ENCODE results near the gene TIMM17A. TPM values are rescaled to one million over a fixed set of nuclear protein-coding genes. Genes with fewer than 3 reads are reported as not detected.

The TIMM17A gene
- total RNA-seq, 3 donors from 2014 or later: 24.5 to 30.1 (median 26.2) TPM

DNA sequence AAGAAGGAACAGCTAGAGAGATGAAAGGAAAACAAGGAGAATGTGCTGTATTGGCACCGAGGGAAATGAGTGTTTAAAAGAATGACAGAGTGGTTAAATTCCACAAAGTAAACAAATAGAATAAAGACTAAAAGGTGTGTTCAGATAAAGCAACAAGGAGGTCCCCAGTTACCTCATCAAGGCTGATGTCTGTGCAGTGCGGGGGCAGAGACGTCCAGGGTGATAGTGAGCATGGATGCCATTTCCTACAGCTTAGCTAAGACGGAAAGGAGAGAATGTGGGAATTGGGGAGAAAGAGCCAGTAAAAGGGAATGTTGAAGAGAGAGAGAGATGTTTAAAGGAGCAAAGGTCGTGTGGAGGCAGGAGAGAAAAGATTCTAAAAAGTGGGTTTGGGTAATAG is 24.5 kb upstream of the TIMM17A start:
- no peak overlapping the region for H3K27ac ChIP-seq
- no peaks in the 10 kb centered on the region for H3K9me3 ChIP-seq
- H3K27me3 ChIP-seq: no peaks in the 10 kb centered on the region
- H3K4me1 ChIP-seq: no peaks in the 10 kb centered on the region
- no peak overlapping the region for H3K4me3 ChIP-seq
- H3K36me3 ChIP-seq: no peaks in the 10 kb centered on the region
- intact Hi-C loops (cut with DNase I; ENCODE audit: low total_unique reads): no loop called here
- TF ChIP-seq, protein P1, sequence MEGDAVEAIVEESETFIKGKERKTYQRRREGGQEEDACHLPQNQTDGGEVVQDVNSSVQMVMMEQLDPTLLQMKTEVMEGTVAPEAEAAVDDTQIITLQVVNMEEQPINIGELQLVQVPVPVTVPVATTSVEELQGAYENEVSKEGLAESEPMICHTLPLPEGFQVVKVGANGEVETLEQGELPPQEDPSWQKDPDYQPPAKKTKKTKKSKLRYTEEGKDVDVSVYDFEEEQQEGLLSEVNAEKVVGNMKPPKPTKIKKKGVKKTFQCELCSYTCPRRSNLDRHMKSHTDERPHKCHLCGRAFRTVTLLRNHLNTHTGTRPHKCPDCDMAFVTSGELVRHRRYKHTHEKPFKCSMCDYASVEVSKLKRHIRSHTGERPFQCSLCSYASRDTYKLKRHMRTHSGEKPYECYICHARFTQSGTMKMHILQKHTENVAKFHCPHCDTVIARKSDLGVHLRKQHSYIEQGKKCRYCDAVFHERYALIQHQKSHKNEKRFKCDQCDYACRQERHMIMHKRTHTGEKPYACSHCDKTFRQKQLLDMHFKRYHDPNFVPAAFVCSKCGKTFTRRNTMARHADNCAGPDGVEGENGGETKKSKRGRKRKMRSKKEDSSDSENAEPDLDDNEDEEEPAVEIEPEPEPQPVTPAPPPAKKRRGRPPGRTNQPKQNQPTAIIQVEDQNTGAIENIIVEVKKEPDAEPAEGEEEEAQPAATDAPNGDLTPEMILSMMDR (IDR thresholded peaks at IDR 0.05): no peak
- TF ChIP-seq POLR2A (IDR thresholded peaks at IDR 0.05) (no peak), POLR2AphosphoS5 (IDR thresholded peaks at IDR 0.05) (no peak)
- DNase-seq (ENCODE audit: low spot score in 2 of 2): no peak

DNA sequence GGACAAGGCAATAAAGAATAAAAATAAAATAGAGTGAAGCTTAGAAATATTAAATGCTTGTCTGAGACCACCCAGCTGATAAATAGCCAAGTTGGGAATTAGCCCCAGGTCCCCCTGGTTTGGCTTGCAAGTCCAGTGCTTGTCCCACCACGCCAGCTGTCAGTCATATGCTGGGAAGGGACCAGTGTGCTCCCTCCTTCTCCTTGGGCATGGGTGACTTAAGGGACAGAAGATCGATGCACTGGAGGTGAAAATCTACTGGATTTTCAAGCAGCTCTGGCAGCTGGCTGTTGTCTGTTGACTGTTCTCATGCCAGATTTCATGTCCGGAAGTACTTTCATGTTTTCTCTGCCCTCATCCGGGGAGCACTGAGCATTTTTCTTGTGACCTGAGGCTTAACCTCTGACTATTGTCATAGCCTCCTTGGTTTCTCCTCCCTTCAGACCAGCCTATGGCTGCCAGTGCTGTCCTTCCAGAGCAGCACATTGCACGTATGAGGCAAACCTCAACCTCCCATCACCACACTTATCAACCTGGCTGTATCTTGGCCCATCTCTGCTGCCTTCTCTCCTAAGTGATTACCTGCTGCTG is 21.4 kb upstream of the TIMM17A start:
- Histone ChIP-seq H3K4me1 (peaks cover 0 to 5% of the 10 kb centered on the region in 2 donors), H3K27ac (peak overlapping the region; percentile 19 to 41), H3K9me3 (no peaks in the 10 kb centered on the region), H3K27me3 (no peaks in the 10 kb centered on the region), H3K36me3 (no peaks in the 10 kb centered on the region), H3K4me3 (no peak overlapping the region)
- no peak for DNase-seq (ENCODE audit: low spot score in 2 of 2)
- intact Hi-C loops (cut with DNase I; ENCODE audit: low total_unique reads): no loop called here
- TF ChIP-seq POLR2A (IDR thresholded peaks at IDR 0.05): no peak
- TF ChIP-seq POLR2AphosphoS5 (IDR thresholded peaks at IDR 0.05): no peak
- TF ChIP-seq, protein P1 (IDR thresholded peaks at IDR 0.05): no peak

DNA sequence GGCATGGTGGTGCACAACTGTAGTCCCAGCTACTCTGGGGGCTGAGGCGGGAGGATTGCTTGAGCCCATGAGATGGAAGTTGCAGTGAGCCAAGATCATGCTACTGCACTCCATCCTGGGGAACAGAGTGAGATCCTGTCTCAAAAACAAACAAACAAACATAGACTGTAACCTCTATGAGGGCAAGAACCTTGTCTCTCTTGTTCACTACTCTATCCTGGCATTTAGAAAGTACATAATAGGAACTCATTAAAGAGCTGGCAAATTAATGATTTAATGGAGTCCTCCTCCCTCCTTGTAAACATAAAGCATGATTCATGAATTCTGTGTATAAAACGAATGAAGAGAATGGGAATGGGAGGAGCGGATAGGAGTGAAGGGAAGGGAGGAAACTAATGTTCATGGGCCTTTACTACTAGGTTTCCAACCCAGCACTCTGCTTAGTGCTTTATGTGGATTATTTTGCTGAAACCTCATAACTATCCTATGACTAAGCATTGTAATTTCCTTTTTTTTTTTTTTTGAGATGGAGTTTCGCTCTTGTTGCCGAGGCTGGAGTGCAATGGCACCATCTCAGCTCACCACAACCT is 17.6 kb upstream of the TIMM17A start:
- TF ChIP-seq POLR2AphosphoS5 (IDR thresholded peaks at IDR 0.05) (no peak), POLR2A (IDR thresholded peaks at IDR 0.05) (no peak)
- TF ChIP-seq, protein P1 (IDR thresholded peaks at IDR 0.05): no peak
- Histone ChIP-seq H3K36me3 (no peaks in the 10 kb centered on the region), H3K4me3 (peak overlapping the region in 1 of 3 donors; percentile 21), H3K9me3 (no peaks in the 10 kb centered on the region), H3K27ac (peak overlapping the region; percentile 60 to 77), H3K27me3 (no peaks in the 10 kb centered on the region), H3K4me1 (peaks cover 0 to 5% of the 10 kb centered on the region in 2 donors)
- no peak for DNase-seq (ENCODE audit: low spot score in 2 of 2)
- intact Hi-C loops (cut with DNase I; ENCODE audit: low total_unique reads): no loop called here

DNA sequence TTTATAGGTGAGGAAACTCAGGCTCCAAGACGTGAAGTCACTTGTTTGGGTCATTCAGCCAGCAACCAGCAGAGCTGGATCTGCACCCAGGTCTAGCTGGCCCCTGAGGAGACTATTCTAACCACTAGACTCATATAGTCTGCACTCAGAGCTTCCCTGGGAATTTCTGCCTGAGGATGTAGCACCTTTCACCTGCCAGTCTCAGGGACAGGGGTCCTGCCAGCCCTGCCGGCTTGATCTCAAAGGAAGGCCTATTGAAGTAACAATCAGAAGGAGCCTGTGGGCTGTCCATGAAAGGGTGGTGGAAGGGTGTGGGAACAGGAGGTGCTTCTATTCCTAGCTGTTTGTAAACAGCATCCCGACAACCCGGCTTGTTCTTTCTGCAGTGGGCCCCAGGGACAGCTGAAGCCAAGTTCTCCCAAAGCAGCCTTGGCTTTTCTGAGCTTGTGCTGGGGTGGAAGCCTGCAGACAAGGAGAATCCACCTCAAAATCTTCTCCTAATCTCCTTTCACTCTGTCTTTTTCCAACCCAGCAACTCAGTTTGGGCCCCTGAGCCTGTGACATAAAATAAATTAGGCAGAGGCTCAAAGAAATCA is 16.8 kb upstream of the TIMM17A start:
- Histone ChIP-seq H3K27ac (peak overlapping the region; percentile 60 to 77), H3K27me3 (no peaks in the 10 kb centered on the region), H3K9me3 (no peaks in the 10 kb centered on the region), H3K36me3 (no peaks in the 10 kb centered on the region), H3K4me1 (peaks cover 0 to 5% of the 10 kb centered on the region in 2 donors), H3K4me3 (peak overlapping the region in 1 of 3 donors; percentile 21)
- no peak for DNase-seq (ENCODE audit: low spot score in 2 of 2)
- TF ChIP-seq, protein P1 (IDR thresholded peaks at IDR 0.05): no peak
- TF ChIP-seq POLR2AphosphoS5 (IDR thresholded peaks at IDR 0.05) (no peak), POLR2A (IDR thresholded peaks at IDR 0.05) (no peak)
- intact Hi-C loops (cut with DNase I; ENCODE audit: low total_unique reads): no loop called here

DNA sequence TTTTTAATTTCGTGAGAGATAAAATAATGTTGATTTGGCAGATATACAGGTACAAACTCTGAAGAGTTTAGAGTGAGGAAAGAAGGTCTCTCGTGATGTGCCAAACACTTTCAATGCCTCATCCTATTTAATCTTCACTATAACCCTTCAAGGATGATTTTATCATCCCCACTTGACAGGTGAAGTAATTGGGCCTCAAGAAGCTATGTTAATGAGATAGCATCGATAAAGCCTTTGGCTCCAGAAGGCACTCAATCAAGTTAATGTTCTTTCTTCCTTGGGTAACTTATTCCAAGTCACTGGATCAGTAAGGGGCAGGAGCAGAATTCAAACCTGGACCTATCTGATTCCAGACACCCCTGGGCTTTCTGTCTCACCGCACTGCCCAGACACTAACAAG is 16.2 kb upstream of the TIMM17A start:
- H3K27ac ChIP-seq: peak overlapping the region; percentile 60 to 66
- no peaks in the 10 kb centered on the region for H3K36me3 ChIP-seq
- DNase-seq (ENCODE audit: low spot score in 2 of 2): no peak
- no peaks in the 10 kb centered on the region for H3K9me3 ChIP-seq
- TF ChIP-seq, protein P1 (IDR thresholded peaks at IDR 0.05): no peak
- TF ChIP-seq POLR2AphosphoS5 (IDR thresholded peaks at IDR 0.05): no peak
- intact Hi-C loops (cut with DNase I; ENCODE audit: low total_unique reads): no loop called here
- H3K4me3 ChIP-seq: peak overlapping the region in 1 of 3 donors; percentile 20
- H3K4me1 ChIP-seq: peaks cover 0 to 5% of the 10 kb centered on the region in 2 donors
- H3K27me3 ChIP-seq: no peaks in the 10 kb centered on the region

Data from breast epithelium (tissue), 4 donors.